Sigmoid colon (tissue), 4 donors: ENCODE measurements around the gene SLC12A4.

ENCODE experiments used
- POLR2A ChIP-seq, 2 donors: fragments of 450-650 bp; IDR thresholded peaks; one replicate each; pipeline ENCODE4 v1.6.1; 2016; ENCODE audit warnings: antibody characterized with exemption in 2 of 2, mild to moderate bottlenecking in 2 of 2, moderate library complexity in 2 of 2
- POLR2AphosphoS5 ChIP-seq, 4 donors: sonication (generic); formaldehyde crosslinking; IDR thresholded peaks; one replicate each; pipeline ENCODE4 v1.6.1; 2017; ENCODE audit warnings: antibody characterized with exemption in 4 of 4

GRCh38 chr16:67948015-67948414 is 20.4 kb downstream of the SLC12A4 start:
- TF ChIP-seq POLR2A (IDR thresholded peaks at IDR 0.05): no peak
- no peak for TF ChIP-seq POLR2AphosphoS5 (IDR thresholded peaks at IDR 0.05)
